PFSK-1 (cell line): ENCODE data around the gene TAS1R2.

Experiments
- FOXP2 ChIP-seq: optimal IDR thresholded peaks from 2 replicates; pipeline ENCODE3; 2011; ENCODE audit warnings: borderline replicate concordance, control low read depth, inconsistent platforms; ENCODE audit not compliant: insufficient read depth; ENCODE audit errors: extremely low read length, extremely low read depth
- POLR2AphosphoS5 ChIP-seq: IDR thresholded peaks from 2 replicates; pipeline ENCODE4 v1.6.1; 2012; ENCODE audit warnings: low read depth, mild to moderate bottlenecking, control low read depth, low read length, moderate library complexity
- REST ChIP-seq, 2 experiments: IDR thresholded peaks; 2 replicates each; pipeline versions ENCODE4 v1.6.1 to v1.8.0; 2011 to 2012; ENCODE audit warnings: low read depth in 2 of 2, low read length in 2 of 2, control low read depth in 1 of 2, inconsistent platforms in 1 of 2, mild to moderate bottlenecking in 1 of 2, moderate library complexity in 1 of 2; ENCODE audit not compliant: insufficient read depth in 1 of 2
- SIN3A ChIP-seq: IDR thresholded peaks from 2 replicates; pipeline ENCODE4 v1.6.1; 2012; ENCODE audit warnings: mild to moderate bottlenecking, low read length, moderate library complexity, borderline replicate concordance; ENCODE audit not compliant: insufficient read depth
- TAF1 ChIP-seq: IDR thresholded peaks from 2 replicates; pipeline ENCODE4 v1.6.1; 2012; ENCODE audit warnings: low read length, control low read depth, borderline replicate concordance; ENCODE audit not compliant: insufficient read depth

TAS1R2 gene

GRCh38 chr1:18796950-18797349 lies 62.5 kb downstream of the TAS1R2 start:
- TF ChIP-seq REST (IDR thresholded peaks at IDR 0.05; ENCODE audit: insufficient read depth in 1 of 2, low read depth in 2 of 2, low read length in 2 of 2): no peak
- TF ChIP-seq POLR2AphosphoS5: no peak
- no peak for TF ChIP-seq TAF1
- no peak for TF ChIP-seq FOXP2
- TF ChIP-seq SIN3A: no peak

GRCh38 chr1:18795002-18795689 lies 64.3 kb downstream of the TAS1R2 start:
- TF ChIP-seq SIN3A (no peak), TAF1 (no peak), REST (IDR thresholded peaks at IDR 0.05; ENCODE audit: insufficient read depth in 1 of 2, low read depth in 2 of 2, low read length in 2 of 2) (no peak), POLR2AphosphoS5 (no peak), FOXP2 (no peak)

DNA sequence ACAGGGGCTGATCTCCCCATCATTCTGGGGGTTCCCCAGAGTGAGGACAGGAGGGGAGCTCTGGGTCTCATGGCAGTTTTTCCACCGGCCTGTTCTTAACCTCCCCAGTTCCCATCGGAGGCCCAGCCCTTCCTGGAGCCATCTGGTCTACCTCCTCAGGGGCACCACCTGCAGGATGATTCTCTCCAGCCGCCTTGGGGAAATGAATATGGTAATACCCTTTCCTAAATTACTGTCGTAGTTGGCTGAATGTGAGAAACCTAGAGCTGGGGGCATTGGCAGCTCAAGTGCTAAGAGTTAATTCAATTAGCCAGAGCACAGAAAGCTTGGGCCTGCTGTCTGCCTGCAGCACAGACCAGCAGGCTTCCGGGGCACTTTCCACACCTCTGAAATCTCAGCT lies 64.9 kb downstream of the TAS1R2 start:
- no peak for TF ChIP-seq REST (IDR thresholded peaks at IDR 0.05; ENCODE audit: insufficient read depth in 1 of 2, low read depth in 2 of 2, low read length in 2 of 2)
- TF ChIP-seq FOXP2: no peak
- TF ChIP-seq TAF1: no peak
- no peak for TF ChIP-seq POLR2AphosphoS5
- no peak for TF ChIP-seq SIN3A

- no peak for TF ChIP-seq POLR2AphosphoS5
- TF ChIP-seq FOXP2: no peak
- TF ChIP-seq SIN3A: no peak
- TF ChIP-seq REST (IDR thresholded peaks at IDR 0.05; ENCODE audit: insufficient read depth in 1 of 2, low read depth in 2 of 2, low read length in 2 of 2): no peak
These were observed 65.4 kb downstream of the TAS1R2 start for GRCh38 chr1:18794051-18794450.
